Germinal center (tissue), 1 donor: ENCODE measurements around the gene GNB2.
"Not testable (repeated sequence)": the region's sequence is repeated elsewhere in the genome, so short reads cannot be mapped to it uniquely, and the experiment has no call there.

Source experiments
- DNase-seq: peaks from one replicate; pipeline ENCODE4 v3.0.0; 2012; ENCODE audit warnings: mixed read lengths, low spot score

GNB2 gene

DNA sequence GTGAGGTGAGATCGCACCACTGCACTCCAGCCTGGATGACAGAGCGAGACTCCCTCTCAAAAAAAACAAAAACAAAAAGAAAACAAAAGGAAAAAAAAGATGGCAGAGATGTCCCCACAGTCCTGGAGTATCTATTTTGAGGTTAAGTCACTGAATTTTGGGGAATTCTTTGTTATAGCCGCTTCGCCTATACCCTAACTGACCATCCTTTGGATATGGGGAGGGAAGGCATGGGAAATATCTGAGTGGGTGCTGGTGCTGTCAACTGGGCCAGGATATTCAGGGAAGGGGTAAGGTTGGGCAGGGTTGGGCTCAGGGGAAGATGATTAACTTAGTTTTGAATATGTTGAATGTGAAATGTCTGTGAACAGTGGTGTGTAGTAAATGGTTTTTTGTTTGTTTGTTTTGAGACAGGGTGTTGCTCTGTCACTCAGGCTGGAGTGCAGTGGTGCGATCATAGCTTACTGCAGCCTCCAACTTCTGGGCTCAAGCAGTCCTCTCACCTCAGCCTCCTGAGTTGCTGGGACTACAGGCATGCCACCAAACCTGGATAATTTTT, 8.3 kb upstream of the GNB2 start:
- DNase-seq: no peak

DNA sequence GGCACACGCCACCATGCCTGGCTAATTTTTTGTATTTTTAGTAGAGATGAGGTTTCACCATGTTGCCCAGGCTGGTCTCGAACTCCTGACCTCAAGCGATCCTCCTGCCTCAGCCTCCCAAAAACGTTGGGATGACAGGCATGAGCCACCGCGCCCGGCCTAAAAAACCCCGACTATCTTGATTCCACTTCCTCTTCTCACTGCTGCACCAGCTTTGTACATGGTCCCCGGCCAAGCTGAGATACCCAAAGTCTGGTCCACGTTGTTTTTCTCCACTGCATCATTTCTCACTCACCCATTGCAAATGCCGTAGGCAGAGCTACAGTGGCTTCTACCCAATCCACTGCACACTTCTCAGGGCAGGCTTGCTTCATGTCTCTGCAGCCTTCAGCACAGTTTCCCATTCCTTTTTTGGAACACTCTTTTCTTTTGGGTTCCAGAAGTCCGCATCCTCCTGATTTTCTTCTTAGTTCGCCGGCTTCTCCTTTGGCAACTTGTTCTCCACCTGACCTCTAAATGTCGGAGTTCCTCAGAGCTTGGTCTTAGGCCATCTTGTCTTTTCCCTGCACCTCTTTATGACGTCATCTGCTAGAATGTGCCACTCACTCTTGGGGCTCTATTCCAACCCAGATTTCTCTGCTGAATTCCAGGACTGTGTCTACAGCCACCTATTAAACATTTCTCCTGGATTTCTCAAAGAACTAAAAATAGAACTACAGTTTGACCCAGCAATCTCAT, 6.0 kb upstream of the GNB2 start:
- DNase-seq: no peak

DNA sequence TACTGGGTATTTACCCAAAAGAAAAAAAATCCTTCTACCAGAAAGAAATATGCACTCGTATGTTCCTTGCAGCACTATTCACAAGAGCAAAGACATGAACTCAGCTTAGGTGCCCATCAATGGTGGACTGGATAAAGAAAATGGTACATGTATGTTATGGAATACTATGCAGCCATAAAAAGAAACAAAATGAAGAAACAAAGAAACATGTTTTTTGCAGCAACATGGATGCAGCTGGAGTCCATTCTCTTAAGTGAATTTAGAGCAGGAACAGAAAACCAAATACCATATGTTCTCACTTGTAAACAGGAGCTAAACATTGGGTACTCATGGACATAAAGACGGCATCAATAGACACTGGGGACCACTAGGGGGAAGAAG, 5.5 kb upstream of the GNB2 start:
- no peak for DNase-seq

DNA sequence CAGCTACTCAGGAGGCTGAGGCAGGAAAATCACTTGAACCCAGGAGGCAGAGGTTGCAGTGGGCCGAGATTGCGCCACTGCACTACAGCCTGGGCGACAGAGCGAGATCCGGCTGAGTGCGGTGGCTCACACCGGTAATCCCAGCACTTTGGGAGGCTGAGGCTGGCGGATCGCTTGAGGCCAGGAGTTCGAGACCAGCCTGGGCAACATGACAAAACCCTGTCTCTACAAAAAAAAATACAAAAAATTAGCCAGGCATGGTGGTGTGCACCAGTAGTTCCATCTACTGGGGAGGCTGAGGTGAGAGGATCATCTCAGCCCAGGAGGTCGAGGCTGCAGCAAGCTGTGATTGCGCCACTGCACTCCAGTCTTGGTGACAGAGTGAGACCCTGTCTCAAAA, 4.4 kb upstream of the GNB2 start:
- DNase-seq: not testable (repeated sequence)

DNA sequence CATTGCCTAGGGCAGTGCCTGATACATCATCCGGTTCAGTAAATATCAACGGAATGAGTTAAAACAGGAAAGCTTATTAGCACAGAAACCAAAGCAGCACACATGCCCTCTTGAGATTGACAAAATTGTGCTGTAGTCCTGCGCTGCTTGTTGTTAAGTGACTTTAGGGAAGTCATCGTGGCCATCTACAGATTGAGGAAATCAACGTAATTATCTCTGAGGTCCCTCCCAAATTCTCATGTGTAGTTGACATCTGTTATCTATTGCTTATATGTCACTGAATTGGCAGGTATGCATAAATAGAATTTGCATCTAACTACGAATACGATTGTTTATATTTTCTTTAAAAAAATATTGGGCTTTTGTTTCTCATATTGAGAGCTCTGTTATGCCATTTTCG, 3.5 kb upstream of the GNB2 start:
- no peak for DNase-seq

DNA sequence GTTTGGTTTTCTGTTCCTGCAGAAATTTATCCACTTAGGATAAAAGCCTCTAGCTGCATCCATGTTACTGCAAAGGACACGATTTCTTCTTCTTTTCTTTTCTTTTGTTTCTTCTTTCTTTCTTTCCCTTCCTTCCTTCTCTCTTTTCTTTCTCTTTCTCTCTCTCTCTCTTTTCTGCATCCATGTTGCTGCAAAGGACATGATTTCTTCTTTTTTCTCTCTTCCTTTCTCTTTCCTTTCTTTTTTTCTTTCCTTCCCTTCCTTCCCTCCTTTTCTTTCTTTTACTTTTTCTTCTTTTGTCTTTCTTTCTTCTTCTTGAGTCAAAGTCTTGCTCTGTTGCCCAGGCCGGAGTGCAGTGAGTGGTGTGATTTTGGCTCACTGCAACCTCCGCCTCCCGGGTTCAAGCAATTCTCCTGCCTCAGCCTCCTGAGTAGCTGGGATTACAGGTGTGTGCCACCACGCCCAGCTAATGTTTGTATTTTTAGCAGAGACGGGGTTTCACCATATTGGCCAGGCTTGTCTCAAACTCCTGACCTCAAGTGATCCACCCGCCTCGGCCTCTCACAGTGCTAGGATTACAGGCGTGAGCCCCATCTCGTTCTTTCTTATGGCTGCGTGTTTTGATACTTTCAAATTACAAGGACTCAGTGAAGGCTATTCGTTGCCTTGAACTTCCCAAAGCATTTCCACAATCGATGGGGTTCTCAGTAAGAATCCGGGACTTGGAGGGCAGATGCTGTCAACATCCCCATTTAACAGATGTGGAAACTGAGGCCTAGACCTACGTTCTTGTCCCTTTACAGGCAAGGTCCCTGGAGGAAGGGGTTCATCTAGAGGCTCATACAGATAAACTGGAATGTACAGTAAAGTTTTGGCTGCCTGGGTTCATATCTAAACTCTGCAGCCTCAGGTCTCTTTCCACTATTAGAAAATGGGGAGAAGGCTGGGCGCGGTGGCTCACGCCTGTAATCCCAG, 1.9 kb upstream of the GNB2 start:
- no peak for DNase-seq

DNA sequence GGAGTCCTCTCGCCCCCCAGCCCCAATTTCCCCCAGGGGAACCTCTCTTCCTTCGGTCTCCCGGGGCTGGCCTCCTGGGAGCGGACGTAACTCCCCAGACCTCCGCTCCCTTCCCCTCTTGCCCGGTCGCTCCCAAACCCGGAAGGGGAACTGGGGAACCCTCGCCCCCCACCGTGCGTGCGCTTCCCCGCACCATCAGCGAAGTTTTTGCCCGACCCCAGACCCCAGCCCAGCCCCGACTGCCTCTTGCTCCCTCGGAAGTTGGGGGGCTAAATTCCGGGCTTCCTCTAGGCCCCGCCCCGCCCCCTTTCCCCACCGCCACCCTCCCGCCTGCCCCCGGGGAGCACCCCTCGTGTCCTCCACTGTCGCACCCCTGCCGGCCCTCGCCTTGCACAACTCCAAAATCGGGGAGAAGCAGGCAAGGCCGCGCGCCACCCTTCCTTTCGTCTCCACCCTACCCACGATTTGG, 436 bp downstream of the GNB2 start:
- DNase-seq: peak; percentile 40

DNA sequence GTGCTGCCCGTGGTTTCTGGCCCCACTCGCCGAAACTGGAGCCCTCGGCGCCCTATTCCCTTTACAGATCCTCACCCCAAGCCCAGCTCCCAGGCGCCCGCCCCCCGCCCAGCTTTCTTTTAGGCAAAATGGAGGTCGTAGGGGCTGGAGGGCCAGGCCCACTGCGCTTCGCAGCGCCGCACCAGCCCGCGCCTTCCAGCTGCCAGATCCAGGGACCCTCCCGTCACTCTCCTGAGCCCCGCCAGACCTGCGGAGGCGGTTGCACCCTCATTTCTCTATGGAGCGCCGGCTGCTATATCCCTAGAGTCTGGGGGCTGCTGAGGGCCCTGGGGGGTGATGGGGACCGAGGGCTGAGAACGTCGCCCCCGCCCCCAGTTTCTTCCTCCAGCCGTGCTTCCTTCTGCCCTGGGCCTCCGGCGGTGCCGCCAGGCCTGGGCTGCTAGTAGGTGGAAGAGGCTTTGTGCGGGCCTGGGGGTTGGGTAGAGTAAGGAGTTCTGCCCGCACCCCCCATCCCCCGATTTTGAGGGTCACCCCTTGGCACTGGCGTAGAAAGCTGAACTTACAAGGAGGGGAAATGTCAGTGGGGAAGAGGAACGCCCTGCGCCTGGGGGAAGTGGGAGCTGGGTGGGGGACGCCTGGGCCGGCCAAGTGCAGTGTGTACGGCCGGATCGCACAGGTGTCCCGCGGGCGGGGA, 1.0 kb downstream of the GNB2 start:
- DNase-seq: no peak

DNA sequence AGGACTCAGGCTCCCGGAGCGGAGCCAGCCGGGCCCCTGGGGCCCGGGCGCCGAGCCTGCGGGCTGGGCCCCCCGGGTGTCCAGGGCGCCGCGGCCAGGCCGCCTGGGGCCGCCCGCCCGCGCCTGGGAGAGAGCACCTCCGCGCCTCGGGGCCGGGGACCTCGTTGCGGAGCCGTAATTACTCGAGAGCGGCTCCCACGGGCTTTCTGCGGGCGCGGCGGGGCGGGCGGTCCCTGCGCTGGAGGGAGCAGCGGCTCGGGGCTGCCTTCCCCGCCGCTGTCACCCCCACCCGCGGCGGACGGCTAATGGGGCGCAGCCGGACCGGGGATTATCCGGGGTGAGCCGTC, 1.5 kb downstream of the GNB2 start:
- peak; percentile 47 for DNase-seq

DNA sequence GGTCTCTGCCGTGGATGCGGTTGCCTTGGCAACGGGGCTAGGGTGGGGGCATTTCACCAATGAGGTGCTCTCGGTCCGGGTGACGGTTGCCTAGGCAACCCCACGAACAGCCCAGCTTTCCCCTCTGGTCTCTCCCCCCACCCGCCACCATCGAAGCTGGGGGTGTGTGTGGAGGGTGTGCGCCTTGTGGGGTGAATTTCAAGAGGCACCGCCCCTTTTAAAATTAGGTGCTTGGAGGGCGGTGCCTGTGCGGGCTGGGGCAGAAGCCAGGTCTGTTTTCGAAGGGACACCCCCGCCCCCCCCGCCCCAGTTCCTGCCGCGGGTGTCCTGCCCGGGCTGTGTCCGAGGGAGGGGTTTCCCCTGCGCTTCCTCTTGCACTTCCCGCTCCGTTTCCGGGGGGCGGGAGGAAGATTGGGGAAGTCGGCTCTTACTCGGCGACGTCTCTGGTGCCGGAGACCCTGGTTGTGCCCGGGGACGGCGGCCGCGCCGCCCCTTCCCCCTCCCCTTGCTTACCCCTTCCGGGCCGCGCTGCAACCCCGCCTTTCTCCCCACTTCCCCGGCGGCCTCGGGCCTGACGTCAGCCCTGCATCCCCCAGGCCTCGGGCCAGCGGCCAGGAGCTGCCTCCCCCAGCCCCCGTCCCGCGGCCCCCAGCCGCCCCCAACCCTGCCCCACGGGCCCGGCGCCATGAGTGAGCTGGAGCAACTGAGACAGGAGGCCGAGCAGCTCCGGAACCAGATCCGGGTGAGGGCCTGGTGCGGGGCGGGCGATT, 2.2 kb downstream of the GNB2 start:
- peak; percentile 86 for DNase-seq

DNA sequence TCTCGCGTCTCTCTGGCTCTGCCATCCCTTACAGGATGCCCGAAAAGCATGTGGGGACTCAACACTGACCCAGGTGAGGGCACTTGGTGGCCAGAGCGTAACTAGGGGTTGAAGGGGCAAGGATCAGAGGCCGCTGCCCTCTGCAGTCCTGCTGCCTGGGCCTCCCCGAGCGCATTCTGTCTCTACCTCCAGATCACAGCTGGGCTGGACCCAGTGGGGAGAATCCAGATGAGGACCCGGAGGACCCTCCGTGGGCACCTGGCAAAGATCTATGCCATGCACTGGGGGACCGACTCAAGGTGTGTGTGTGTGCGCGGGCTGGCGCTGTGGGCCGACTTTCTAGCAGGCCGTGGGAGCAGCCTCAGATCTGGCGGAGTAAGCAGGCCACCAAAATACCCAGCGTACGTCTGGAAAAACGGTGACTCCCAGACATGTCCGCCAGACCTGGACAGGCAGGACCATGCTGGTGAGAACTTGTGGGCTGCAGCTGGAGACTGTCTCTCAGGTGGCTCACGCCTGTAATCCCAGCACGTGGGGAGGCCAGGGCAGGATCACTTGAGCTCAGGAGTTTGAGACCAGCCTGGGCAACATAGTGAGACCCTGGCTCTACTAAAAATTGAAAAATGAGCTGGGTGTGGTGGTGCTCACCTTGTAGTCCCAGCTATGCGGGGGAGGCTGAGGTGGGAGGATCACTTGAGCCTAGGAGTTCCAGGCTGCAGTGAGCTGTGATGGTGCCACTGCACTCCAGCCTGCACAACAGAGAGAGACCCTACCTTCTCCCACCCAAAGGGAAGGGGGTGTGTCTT, 3.2 kb downstream of the GNB2 start:
- no peak for DNase-seq

DNA sequence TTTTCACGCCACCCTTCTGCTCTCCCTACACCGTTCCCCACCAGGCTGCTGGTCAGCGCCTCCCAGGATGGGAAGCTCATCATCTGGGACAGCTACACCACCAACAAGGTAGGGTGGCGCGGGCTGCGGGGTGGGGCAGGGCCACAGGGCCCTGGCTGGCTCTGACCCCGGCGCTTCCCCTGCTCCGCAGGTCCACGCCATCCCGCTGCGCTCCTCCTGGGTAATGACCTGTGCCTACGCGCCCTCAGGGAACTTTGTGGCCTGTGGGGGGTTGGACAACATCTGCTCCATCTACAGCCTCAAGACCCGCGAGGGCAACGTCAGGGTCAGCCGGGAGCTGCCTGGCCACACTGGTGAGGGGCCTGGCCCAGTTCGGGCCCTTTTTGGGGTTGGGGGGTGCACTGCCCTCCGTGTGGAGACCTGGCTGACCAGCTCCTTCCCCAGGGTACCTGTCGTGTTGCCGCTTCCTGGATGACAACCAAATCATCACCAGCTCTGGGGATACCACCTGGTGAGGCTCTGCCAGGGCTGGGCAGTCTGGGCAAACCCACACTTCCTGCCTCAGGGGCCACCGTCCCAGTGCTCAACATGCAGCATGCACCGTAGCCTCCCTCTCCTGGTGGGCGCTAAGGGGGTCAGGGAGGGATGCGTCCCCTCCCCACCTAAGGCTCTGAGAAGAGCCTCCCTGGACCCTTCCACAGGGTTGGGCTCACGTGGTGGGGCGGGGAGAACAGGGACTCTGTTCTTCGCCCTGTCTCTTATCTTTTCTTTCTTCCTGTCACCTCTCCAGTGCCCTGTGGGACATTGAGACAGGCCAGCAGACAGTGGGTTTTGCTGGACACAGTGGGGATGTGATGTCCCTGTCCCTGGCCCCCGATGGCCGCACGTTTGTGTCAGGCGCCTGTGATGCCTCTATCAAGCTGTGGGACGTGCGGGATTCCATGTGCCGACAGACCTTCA, 4.0 kb downstream of the GNB2 start:
- no peak for DNase-seq

DNA sequence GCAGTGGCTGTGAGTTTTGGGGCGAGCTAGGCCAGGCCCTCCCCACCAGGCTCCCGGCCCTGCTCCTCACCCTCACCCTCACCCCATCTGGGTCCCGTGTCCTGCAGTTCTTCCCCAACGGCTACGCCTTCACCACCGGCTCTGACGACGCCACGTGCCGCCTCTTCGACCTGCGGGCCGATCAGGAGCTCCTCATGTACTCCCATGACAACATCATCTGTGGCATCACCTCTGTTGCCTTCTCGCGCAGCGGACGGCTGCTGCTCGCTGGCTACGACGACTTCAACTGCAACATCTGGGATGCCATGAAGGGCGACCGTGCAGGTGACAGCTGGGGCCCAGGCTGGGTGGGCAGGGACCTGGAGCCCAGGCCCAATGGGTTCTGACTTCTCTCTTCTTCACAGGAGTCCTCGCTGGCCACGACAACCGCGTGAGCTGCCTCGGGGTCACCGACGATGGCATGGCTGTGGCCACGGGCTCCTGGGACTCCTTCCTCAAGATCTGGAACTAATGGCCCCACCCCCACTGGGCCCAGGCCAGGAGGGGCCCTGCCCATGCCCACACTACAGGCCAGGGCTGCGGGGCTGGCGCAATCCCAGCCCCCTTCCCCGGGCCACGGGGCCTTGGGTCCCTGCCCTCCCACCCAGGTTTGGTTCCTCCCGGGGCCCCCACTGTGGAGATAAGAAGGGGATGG, 4.9 kb downstream of the GNB2 start:
- DNase-seq: no peak

DNA sequence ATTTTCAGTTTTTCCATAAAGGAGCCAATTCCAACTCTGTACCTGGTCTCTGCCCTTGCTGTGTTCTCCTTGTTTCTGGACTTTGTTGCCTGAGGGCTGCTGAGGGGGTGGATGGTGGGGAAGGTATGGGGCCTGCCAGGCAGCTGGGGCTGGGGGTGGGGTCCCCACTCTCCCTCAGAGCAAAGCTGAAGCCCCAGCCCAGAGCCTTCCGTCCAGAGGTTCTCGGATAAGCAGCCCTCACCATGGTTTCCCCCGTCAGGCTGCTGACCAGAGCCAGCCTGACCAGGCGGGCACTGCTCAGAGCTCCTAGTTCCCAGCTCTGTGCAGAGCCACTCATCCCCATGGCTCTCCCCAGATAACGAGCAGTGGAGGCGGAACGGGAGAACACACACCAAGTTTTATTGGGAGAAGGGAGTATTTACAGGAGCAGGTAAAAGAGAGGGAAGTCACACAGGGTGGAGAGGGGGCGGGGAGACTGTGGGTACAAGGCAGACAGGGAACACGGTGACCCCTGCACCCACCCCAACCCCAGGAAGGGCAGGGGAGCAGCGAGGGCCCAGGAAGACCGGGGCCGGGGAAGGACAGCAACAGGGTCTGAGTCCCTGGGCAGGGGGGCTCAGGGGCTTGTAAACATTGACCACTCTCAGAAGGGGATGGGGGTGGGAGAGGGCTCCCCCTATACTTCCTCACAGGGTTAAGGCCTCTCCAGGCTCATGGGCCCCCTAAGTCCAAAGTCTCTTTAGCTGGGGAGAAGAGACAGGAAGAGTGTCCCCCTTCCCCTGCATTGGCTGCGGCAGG, 5.8 kb downstream of the GNB2 start:
- no peak for DNase-seq

DNA sequence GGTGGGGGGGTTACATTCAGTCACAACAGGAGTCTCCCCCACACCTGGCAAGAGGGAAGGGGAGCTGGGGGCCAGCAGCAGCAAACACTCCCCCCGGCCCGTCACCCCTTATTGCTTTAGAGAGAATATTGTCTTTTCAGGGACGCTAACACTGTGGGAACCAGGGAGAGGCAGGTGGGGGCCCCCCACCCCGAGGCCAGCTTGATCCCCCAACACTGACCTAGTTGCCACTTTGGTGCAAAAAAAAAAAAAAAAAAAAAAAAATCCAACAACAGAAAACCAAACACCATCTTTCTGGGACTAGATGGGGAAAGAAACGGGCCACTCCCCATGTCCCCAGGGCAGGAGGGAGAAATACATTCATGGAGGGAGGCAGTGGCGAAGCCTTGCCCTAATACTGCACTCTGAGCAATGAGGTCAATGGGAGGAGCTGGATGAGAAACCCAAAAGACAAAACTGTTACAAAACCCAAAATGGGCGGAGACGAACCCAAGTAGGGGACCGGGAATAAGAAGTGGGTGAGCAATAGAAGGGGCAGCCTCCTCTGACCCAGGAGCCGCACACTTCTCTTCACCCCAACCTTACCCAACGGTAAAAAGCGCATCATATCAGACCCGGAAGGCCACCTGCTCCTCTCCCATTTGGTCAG, 6.5 kb downstream of the GNB2 start:
- no peak for DNase-seq

DNA sequence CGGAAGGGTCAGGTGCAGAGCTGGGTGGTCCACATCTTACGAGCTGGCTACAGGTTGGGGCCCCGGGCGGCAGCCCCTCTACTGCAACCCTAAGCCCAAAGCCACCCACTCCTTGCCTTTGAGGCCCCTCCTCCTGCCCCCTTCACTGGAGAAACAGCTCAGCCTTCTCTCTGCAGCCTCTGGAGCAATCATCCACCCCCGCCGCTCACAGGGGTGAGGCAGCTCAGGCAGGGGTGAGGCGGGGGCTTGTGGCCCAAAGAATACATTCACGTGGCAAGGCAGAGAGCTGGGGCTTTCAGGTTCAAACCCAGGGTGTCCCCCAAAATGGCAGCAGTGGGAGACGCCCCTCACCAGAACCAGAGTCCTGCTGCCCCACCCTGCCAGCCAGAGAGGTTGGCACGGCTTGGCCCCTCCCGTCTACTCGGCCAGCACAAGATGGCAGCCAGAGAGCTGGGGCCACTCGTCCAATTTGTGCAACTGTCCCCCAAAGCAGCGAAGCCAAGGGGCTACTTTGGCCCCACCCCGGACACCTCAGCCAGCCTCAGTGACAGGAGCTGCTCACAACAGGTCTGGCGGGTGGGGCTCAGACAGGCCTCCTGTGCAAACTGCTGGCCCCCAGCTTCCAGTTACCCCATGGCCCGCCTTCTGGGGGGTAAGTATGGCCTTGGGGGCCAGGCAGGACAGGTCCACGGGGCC, 7.2 kb downstream of the GNB2 start:
- no peak for DNase-seq
